Breast epithelium (tissue), 3 donors: ENCODE results near the gene UBTD1.

Experiments
- POLR2AphosphoS5 ChIP-seq, 3 donors: sonication (generic); formaldehyde crosslinking; IDR thresholded peaks; one replicate each; pipeline ENCODE4 v1.6.1; 2017; ENCODE audit warnings: antibody characterized with exemption in 3 of 3
- TF ChIP-seq, protein P1 (sequence below), 3 donors: fragments of 450-650 bp; IDR thresholded peaks; one replicate each; pipeline ENCODE4 v1.5.1; 2016 to 2017; ENCODE audit warnings: antibody characterized with exemption in 3 of 3, mild to moderate bottlenecking in 3 of 3, moderate library complexity in 3 of 3

DNA sequence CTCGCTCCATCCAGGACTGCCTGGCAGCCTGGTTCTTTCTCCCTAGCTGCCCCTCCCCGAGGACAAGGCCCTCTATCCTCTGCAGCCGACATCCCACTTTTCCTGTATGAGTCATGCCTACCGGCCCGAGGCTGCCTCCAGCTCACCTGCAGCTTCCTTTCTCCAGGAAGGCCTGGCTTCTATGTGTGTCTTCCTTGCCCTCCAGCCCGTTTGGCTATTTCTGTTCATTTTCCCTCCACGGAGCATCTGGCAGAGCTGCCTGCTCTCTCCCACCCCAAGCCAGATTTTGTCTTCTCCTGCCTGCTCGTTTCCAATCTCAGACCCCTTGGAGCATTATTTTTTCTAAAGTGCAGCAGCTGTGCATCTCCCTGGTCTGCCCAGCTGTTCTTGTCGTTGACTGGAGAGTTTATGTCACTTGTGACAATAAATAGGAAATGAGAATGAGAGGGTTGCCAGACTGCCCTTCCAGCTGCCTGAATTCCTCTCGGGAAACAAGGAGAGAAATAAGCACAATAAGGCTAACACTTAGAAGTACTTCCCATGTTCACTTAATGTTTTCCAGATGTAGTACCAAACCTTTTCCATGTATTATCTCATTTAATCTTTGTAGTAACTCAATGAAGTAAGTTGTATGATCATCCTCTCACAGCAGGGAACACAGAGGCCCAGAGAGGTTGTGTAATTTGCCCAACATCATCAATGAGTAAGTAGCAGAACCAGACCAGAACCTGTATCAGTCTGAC, 19.7 kb downstream of the UBTD1 start:
- TF ChIP-seq, protein P1, sequence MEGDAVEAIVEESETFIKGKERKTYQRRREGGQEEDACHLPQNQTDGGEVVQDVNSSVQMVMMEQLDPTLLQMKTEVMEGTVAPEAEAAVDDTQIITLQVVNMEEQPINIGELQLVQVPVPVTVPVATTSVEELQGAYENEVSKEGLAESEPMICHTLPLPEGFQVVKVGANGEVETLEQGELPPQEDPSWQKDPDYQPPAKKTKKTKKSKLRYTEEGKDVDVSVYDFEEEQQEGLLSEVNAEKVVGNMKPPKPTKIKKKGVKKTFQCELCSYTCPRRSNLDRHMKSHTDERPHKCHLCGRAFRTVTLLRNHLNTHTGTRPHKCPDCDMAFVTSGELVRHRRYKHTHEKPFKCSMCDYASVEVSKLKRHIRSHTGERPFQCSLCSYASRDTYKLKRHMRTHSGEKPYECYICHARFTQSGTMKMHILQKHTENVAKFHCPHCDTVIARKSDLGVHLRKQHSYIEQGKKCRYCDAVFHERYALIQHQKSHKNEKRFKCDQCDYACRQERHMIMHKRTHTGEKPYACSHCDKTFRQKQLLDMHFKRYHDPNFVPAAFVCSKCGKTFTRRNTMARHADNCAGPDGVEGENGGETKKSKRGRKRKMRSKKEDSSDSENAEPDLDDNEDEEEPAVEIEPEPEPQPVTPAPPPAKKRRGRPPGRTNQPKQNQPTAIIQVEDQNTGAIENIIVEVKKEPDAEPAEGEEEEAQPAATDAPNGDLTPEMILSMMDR (IDR thresholded peaks at IDR 0.05): no peak
- no peak for TF ChIP-seq POLR2AphosphoS5 (IDR thresholded peaks at IDR 0.05)
